Activated T-cell treated with anti-CD3 and anti-CD28 coated beads for 48 hours (primary cell): ENCODE measurements around the gene BAHCC1.

Experiments
- DNase-seq: peaks from one replicate; pipeline ENCODE4 v3.0.0-alpha.2; 2020; ENCODE audit warnings: low read depth

Gene BAHCC1

GRCh38 chr17:81480140-81481072 lies 85.1 kb downstream of the BAHCC1 start:
- DNase-seq, result no peak

GRCh38 chr17:81481073-81481799 lies 86.0 kb downstream of the BAHCC1 start:
- peak; percentile 58 for DNase-seq

- DNase-seq, result no peak
These were observed 86.7 kb downstream of the BAHCC1 start for GRCh38 chr17:81481815-81482505.

DNA sequence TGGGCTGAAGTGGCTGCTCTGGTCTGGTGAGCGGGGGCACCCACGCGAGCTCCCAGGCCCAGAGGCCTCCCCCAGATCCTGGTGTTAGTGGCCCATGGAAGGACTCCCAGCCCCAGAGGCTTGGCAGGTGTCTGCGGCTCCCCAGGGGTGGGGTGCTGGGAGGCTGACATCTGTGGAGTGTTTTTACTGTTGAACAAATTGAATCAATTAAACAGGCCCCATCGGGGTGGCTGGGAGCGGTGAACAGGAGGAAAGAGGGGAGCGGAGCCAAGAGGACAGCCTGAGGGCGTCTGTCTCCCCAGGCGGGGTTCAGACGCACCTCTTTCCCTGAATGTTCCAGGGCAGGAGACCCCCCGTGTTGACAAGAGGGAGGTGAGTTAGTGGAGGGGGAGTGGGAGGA lies 87.4 kb downstream of the BAHCC1 start:
- no peak for DNase-seq

GRCh38 chr17:81483085-81483861 lies 88.0 kb downstream of the BAHCC1 start:
- no peak for DNase-seq

GRCh38 chr17:81483862-81484194 lies 88.6 kb downstream of the BAHCC1 start:
- no peak for DNase-seq

DNA sequence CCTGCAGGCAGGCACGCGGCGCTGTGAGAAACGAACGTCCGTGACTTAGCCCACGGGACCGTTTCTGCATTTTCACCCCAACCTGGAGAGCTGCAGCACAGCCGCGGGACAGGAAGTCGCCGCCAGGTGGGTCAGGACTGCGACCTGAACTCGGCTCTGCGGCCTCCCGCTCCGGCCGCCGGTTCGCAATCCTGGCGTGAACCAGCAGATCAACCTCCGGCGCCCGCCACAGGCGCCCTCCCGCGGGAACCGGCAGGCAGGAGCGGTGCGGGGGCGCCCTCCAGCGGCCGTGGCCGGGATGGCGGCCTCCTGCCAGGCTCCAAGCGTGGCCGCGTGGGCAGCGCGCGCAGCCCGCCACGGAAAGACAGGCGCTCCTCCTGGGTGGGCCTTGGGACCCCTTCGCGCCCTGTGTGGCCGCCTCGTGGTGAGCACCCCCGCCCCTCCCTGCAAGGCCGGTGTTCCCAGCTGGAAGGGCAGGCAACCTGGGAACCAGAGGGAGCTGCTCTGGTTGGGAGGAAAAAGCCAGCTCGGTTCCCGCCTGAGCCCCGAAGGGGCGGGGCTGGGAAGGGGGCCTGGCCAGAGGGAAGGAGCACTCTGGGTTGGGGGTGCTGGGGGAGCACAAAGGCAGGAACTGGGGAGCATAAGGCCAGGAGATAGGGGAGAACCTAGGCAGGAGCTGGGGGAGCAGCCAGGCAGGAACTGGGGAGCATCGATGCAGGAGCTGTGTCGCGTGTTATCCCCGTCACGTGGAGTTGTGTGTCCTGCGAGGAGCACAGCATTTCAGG lies 89.1 kb downstream of the BAHCC1 start:
- peak; percentile 93 for DNase-seq

GRCh38 chr17:81486199-81486810 lies 91.0 kb downstream of the BAHCC1 start:
- no peak for DNase-seq

DNA sequence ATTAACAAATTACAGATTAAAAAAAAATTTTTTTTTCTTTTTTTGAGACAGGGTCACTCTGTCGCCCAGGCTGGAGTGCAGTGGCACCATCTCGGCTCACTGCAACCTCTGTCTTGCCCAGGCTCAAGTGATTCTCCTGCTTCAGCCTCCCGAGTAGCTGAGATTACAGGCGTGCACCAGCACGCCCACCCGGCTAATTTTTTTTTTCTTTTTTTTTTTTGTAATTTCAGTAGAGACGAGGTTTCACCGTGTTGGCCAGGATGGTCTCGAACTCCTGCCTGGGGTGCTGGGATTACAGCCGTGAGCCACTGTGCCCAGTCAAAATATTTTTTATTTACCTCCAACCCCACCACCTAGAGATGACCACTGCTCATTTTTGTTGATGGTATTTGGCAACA lies 91.8 kb downstream of the BAHCC1 start:
- DNase-seq, result no peak

GRCh38 chr17:81487487-81488275 lies 92.4 kb downstream of the BAHCC1 start:
- peak; percentile 84 for DNase-seq

GRCh38 chr17:81488276-81488860 lies 93.1 kb downstream of the BAHCC1 start:
- no peak for DNase-seq

GRCh38 chr17:81489012-81489997 lies 94.0 kb downstream of the BAHCC1 start:
- DNase-seq, result no peak

DNA sequence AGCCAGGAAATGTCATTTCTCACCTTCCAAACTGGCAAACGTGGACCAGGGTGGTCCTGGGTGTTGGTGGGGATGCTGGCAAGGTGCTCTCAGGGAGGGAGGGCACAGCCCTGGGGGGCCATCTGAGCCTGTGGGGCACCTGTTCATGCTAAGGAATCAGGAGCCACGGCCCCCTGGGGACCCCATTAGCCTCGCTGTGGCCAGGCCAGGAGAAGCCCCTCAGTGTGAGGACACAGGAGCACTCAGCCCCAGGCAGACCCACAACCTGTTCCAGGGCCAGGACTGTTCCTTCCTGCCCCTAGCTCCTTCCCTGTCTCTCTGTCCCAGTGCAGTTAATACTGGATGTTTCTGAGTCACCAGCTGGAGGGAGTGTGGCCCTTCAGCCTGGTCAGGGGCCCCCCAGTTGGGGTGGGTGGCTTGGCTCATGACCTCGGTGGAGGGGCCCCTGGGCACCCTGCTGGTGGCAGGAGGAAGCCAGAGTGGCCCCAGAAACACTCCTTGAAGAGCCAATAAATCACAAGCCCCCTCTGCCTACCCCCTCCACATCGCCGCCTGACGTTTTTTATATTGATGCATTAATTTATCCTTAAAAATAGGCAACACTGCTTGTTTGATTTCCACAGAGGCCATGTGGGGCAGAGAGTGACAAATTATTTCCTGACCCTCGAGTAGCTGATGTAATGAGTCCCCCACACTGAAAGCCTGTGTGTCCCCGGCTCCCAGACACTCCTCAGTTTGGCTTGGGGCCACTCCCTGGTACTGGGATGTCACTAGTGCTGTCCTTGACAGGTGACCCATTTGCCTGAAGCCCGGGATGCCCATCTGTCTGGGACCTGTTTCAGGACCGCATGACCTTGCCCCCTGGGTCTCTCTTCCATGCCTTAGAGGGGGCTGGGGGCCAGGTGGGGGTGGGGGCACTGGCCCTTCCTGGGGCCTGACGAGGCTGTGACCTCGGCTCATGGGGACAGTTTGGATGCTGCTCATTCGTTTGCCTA lies 95.0 kb downstream of the BAHCC1 start:
- no peak for DNase-seq

GRCh38 chr17:81491181-81491581 lies 95.9 kb downstream of the BAHCC1 start:
- no peak for DNase-seq

DNA sequence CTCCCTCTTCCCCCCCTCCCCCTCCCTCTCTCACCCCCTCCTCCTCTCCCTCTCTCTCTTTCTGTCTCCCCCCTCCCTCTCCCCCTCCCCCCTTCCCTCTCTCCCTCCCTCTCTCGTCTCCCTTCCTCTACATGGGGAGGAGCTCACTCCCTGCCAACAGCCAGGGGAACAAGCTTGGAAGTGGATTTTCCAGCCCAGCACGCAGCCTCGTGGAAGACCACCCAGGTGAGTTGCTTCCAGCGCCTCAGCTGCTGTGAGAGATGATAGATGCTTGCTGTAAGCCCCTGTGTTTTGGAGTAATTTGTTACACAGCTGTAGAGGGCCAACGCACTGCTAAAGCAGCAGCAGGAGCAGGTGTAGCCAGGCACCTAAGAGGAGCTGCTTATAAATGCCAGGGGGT lies 96.5 kb downstream of the BAHCC1 start:
- DNase-seq, result no peak

GRCh38 chr17:81492202-81492601 lies 96.9 kb downstream of the BAHCC1 start:
- DNase-seq, result no peak

GRCh38 chr17:81492706-81493105 lies 97.4 kb downstream of the BAHCC1 start:
- DNase-seq, result no peak
